ENCODE measurements around the gene HK1.
A peak's percentile ranks its signal among the peaks of the same experiment; 100 is the strongest.
"Not testable (repeated sequence)": the region's sequence is repeated elsewhere in the genome, so short reads cannot be mapped to it uniquely, and the experiment has no call there.

The HK1 gene

GRCh38 chr10:69315100-69315542 lies 36.8 kb downstream of the HK1 start:
- DNase-seq, result no peak

GRCh38 chr10:69315610-69316312 lies 37.5 kb downstream of the HK1 start:
- no peak for DNase-seq

GRCh38 chr10:69316313-69317059 lies 38.2 kb downstream of the HK1 start:
- no peak for DNase-seq

- DNase-seq, result no peak
Measured at GRCh38 chr10:69317175-69317604, 38.9 kb downstream of the HK1 start.

- DNase-seq, result no peak
Measured at GRCh38 chr10:69317626-69318105, 39.4 kb downstream of the HK1 start.

GRCh38 chr10:69318106-69318866 lies 40.0 kb downstream of the HK1 start:
- peak; percentile 94 for DNase-seq

- DNase-seq, result peak; percentile 83
Measured at GRCh38 chr10:69318867-69319727, 40.8 kb downstream of the HK1 start.

- no peak for DNase-seq
Measured at GRCh38 chr10:69319841-69320316, 41.6 kb downstream of the HK1 start.

- no peak for DNase-seq
Measured at GRCh38 chr10:69320521-69320920, 42.2 kb downstream of the HK1 start.

GRCh38 chr10:69321039-69321715 lies 42.9 kb downstream of the HK1 start:
- DNase-seq, result no peak

GRCh38 chr10:69321865-69322264 lies 43.6 kb downstream of the HK1 start:
- DNase-seq, result no peak

- DNase-seq, result not testable (repeated sequence)
Measured at GRCh38 chr10:69322346-69322745, 44.0 kb downstream of the HK1 start.

- DNase-seq, result no peak
Measured at GRCh38 chr10:69323622-69324021, 45.3 kb downstream of the HK1 start.

- DNase-seq, result no peak
Measured at GRCh38 chr10:69324583-69324982, 46.3 kb downstream of the HK1 start.

- not testable (repeated sequence) for DNase-seq
Measured at GRCh38 chr10:69325637-69326523, 47.6 kb downstream of the HK1 start.

GRCh38 chr10:69326692-69327091 lies 48.4 kb downstream of the HK1 start:
- DNase-seq, result no peak

GRCh38 chr10:69327463-69328379 lies 49.4 kb downstream of the HK1 start:
- no peak for DNase-seq

GRCh38 chr10:69328380-69328735 lies 50.1 kb downstream of the HK1 start:
- DNase-seq, result no peak

GRCh38 chr10:69328888-69329287 lies 50.6 kb downstream of the HK1 start:
- not testable (repeated sequence) for DNase-seq
